GM12873 (cell line): ENCODE data around the gene DDIT3.

Source experiments
- TF ChIP-seq, protein P1 (sequence below): IDR thresholded peaks from 2 replicates; pipeline ENCODE4 v1.5.1; 2012; ENCODE audit warnings: low read depth, mild to moderate bottlenecking, moderate library complexity, low read length, control low read depth; ENCODE audit not compliant: insufficient read depth; ENCODE audit errors: missing control alignments

Gene DDIT3

GRCh38 chr12:57467212-57467874 is 53.0 kb downstream of the DDIT3 start:
- TF ChIP-seq, protein P1, sequence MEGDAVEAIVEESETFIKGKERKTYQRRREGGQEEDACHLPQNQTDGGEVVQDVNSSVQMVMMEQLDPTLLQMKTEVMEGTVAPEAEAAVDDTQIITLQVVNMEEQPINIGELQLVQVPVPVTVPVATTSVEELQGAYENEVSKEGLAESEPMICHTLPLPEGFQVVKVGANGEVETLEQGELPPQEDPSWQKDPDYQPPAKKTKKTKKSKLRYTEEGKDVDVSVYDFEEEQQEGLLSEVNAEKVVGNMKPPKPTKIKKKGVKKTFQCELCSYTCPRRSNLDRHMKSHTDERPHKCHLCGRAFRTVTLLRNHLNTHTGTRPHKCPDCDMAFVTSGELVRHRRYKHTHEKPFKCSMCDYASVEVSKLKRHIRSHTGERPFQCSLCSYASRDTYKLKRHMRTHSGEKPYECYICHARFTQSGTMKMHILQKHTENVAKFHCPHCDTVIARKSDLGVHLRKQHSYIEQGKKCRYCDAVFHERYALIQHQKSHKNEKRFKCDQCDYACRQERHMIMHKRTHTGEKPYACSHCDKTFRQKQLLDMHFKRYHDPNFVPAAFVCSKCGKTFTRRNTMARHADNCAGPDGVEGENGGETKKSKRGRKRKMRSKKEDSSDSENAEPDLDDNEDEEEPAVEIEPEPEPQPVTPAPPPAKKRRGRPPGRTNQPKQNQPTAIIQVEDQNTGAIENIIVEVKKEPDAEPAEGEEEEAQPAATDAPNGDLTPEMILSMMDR: no peak
